SIG-M5 (cell line): Measurements from ENCODE around the gene PRODH2.
A peak's percentile ranks its signal among the peaks of the same experiment; 100 is the strongest.
"Not testable (repeated sequence)": the region's sequence is repeated elsewhere in the genome, so short reads cannot be mapped to it uniquely, and the experiment has no call there.

Source experiments
- DNase-seq: peaks from one replicate; lab custom pipeline; 2025; lab: John Stamatoyannopoulos, UW

The PRODH2 gene

DNA sequence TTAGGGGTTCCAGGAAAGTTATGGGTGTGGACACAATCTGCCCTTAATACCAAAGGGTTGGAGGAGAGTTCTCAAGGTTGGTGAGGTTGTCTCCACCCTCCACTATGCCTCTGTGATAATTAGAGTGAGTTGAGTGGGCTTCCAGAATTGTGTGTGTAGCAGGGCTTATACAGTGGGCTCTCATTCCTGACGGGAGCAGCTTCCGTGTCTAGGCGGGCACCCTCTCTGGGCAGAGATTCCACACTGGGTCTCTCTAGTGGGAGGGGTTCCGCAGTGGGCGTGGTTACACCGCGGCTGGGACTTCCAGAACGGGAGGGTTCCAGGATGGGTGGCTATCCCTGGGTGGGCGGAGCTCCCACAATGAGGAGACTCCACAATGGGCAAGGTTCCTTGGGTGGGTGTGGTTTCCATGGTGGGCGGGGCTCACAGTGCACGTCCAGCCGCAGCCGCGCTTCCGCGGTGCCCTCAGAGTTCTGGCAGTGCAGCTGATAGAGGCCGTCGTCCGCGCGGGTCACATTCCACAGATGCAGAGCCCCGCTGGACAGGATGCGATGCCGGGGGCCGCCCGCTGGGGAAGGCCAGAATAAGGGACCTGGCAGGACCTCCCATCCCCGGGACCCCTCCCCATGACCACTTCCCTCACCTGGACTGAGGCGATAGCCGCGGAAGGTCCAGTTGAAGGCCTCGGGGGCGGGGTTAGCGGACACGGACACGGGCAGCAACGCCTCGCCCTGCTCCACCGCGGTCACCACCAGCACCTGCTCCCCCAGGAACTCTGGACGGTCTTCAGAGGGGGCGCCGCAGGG, 31.2 kb upstream of the PRODH2 start:
- DNase-seq, result no peak

DNA sequence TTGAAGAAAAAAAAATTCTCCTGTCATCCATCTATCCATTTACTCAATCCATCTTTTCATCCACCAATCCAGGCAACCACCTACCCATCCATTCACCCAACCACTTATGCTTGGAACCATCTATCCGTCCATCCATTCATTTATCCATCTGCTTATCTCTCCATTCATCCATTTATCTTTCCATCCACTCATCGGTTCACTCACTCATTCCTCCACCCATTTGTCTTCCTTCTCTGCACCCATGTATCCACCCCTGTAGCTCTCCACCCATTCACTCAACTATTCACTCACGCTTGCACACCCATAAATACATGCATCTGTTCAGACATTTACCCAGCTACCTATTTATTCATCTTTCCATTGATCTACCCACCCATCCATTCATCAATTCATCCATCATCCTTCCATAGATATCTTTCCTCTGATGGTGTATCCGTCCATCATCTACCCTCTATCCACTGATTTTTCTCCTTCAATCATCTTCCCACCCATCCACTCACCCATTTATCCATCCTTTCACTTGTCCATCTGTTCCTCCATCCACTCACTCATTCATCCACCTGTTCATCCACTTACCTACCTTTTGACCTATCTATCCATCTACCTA, 30.1 kb upstream of the PRODH2 start:
- DNase-seq, result no peak

- DNase-seq, result no peak
Observed at GRCh38 chr19:35841961-35842595, 29.4 kb upstream of the PRODH2 start.

DNA sequence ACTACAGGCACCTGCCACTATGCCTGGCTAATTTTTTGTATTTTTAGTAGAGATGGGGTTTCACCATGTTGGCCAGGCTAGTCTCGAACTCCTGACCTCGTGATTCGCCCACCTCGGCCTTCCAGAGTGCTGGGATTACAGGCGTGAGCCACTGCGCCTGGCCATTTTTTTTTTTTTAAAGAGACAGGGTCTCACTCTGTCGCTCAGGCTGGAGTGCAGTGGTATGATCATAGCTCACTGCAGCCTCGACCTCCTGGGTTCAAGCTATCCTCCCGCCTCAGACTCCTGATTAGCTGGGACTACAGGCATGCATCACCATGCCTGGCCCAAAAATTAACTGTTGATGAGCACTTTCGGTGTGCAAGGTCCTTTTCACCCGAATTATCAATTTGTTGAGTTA, 23.5 kb upstream of the PRODH2 start:
- not testable (repeated sequence) for DNase-seq

- DNase-seq, result no peak
Observed at GRCh38 chr19:35833972-35834371, 21.3 kb upstream of the PRODH2 start.

GRCh38 chr19:35832054-35832453, 19.4 kb upstream of the PRODH2 start:
- DNase-seq, result no peak

DNA sequence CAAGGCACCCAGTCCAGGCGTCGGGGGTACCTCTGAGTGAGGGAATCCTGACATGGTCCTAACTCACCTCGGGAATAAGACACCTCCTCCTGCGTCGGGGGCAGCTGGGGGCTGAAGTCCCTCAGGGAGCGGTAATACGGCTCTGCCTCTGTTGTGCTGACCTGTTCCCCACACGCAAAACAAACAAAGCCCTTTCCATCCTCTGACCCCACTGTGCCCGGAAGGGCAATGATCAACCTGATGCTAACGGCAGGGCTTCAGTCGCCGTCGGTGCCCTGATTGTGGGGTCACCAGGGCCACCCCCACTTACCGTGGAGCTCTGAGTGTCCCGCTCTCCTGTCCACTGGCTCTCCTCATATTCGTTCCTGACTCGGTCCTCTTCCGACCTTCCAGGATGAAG, 18.3 kb upstream of the PRODH2 start:
- no peak for DNase-seq

DNA sequence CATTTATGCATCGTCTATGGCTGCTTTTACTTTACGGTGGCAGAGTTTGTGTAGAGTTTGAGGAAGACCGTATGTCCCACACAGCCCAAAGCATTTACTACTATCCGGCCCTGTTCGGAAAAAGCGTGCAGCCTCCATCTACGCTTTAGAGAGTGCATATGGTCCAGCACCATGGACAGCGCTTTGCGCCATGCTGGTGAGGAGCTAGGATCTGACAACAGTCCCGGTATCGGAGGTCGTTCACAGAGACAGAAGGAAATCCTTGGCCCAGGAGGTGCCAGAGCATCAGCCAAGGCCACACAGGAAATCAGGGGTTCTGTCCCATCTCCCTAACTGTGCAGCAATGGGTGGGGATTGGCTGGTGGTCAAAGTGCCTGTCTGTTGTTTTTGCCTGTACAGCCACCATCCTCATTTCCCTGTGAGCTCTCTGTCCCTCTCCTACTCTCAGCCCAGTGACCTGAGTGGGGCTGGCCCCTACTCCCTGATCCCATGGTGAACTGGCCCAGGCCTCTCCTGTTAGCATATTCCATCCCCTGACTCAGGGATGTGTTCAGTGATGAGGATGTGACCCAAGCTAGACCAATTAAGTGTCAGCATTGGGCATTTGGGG, 16.2 kb upstream of the PRODH2 start:
- DNase-seq, result no peak

DNA sequence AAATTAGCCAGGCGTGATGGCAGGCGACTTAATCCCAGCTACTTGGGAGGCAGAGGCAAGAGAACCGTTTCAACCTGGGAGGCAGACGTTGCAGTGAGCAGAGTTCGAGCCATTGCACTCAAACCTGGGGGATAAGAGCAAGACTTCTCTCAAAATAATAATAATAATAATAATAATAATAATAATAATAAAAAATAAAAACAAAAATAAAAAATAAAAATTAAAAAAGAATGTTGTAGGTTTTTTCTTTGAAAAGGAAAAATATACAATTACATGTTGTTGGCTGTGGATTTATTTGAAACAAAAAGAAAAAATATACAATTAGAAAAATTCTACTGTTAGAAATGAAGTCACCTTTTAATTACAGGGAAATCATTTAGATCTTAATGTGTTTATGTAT, 11.5 kb upstream of the PRODH2 start:
- DNase-seq, result no peak

DNA sequence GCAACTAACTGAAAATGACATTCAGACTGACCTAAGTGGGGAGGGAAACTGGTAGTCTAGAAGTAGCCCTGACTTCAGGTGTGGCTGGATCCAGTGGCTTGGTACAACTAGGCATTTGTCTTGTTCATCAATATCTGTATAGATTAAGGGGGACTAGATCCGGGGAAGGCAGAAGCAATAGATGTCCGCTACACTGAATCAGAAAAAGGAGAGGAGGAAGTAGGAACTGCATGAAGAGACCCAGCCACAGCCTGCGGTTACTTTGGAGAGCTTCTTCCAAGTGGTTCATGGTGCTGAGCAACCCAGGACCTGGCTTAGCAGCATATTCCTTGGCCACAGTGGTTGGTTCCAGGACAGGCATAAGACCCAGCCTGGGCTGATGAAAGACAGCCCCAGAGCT, 9.9 kb upstream of the PRODH2 start:
- DNase-seq, result peak; percentile 32

- DNase-seq, result no peak
Observed at GRCh38 chr19:35818445-35818844, 5.8 kb upstream of the PRODH2 start.

GRCh38 chr19:35816846-35817245, 4.2 kb upstream of the PRODH2 start:
- no peak for DNase-seq

DNA sequence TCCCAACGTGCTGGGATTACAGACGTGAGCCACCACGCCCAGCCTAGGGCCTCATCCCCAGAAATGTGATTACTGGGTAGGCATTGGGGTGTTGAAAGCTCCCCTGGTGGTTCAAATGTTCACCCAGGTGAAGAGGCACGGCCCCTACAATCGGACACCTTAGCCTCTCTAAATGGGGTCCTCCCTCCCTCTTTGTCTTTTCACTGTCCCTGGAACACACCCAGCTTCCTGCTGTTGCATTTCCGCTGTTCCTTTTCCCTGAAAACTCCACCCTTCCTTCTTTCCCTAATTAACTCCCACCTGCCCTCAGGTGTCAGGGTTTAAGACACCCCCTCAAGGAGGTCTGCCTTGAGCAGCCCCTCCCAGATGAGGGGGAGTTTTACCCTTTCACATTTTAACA, 3.6 kb upstream of the PRODH2 start:
- DNase-seq, result no peak

GRCh38 chr19:35813043-35813890, 622 bp upstream of the PRODH2 start:
- no peak for DNase-seq

DNA sequence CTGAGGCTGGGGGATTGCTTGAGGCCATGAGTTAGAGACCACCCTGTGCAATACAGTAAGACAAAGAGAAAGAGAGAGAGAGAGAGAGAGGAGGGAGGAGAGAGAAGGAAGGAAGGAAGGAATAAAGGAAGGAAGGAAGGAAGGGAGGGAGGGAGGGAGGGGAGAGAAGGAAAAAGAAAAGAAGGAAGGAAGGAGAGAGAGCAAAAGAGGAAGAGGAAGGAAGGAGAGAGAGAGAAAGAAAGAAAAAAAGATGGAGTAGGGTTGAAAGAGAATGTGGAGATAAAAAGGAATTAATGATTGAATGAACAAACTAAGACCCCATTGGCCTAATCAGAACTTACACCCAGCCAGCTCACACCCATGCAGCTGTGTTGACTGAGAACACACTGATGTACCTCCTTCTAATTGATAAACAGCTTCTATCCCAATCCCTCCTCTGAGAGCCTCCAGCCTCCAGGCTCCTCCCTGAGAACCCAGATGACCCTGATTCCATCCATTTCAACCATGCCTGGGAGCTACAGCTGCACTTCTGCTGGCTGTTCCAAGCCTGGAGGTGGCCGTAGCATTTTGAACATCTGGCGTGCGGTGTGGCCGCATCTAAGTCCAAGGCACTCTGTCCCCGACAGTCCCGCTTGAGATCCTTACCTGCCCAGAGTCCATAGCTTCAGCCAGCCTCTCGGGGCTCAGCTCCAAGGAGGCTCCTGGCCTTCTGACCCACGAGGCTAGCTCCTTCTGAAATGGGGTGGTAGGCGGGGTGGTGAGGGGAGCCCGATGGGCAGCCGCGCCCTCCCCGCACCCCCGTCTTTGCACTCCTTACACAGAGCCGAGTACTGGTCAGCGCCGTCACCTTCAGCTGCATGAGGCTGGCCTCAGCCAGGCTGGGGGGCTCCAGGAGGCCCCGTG, 1.1 kb downstream of the PRODH2 start:
- no peak for DNase-seq

- DNase-seq, result no peak
Observed at GRCh38 chr19:35807633-35808032, 5.0 kb downstream of the PRODH2 start.

GRCh38 chr19:35806597-35806996, 6.0 kb downstream of the PRODH2 start:
- DNase-seq, result no peak

GRCh38 chr19:35805526-35806102, 7.0 kb downstream of the PRODH2 start:
- DNase-seq, result no peak

DNA sequence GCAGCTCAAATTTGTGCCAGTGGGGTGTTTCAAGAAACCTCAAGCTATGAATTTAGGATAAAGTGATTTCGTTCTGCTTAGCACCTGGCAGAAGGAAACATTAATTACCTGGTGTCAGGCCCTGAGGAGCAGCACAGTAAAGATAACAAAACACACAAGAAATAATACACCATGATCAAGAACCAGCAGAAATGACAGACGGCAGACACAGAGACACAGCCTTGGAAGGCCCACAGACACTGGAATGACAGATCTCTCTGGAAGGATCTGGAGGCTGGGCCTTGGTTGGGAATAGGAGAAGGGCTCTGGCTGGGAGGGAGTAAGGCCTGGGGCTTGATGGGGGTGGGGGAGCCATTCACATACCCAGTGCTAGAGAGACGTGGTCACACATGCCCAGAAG, 10.8 kb downstream of the PRODH2 start:
- DNase-seq, result no peak

DNA sequence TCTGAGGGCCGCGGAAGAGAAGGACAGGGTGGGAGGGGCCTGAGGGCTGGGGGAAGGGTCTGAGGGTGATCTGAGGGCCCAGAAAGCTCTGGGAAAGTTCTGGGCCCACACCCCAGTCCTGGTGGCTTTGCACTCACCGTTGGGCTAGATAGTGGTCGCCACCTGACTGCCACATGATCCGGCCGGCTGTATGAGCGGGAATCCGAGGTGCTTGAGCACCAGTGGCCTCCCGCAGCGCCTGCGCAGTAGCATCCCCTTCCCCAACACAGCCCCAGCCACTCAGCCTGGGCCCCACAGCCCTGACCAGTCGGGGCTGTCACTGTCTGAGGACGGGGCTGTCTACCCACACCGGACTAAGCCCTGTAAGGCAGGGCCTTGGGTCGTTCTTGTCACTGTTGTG, 15.0 kb downstream of the PRODH2 start:
- DNase-seq, result no peak
